ENCODE measurements around the gene FAM200B. TPM values are rescaled to one million over a fixed set of nuclear protein-coding genes. Genes with fewer than 3 reads are reported as not detected.

FAM200B gene
- total and polyA plus RNA-seq, 9 donors, result 40.7 to 69.2 (median 55.6) TPM

- Histone ChIP-seq H3K4me1 (ENCODE audit: insufficient read depth) (no peaks in the 10 kb centered on the region), H3K27ac (no peak overlapping the region), H3K4me3 (no peak overlapping the region), H3K9me3 (no peaks in the 10 kb centered on the region), H3K36me3 (no peaks in the 10 kb centered on the region), H3K27me3 (no peaks in the 10 kb centered on the region)
- intact Hi-C loops (cut with DNase I), result no loop called here
- TF ChIP-seq EP300 (IDR thresholded peaks at IDR 0.05) (no peak), POLR2A (IDR thresholded peaks at IDR 0.05) (no peak), CTCF (IDR thresholded peaks at IDR 0.05) (no peak)
- no peak for DNase-seq
- 92 to 94% (median 92%) methylated on average over 3 of the region's 3 CpGs for WGBS, 3 donors
These were observed 6.3 kb upstream of the FAM200B start for GRCh38 chr4:15675356-15675755.

GRCh38 chr4:15676039-15676438 is 5.6 kb upstream of the FAM200B start:
- TF ChIP-seq POLR2A (IDR thresholded peaks at IDR 0.05), result no peak
- TF ChIP-seq CTCF (IDR thresholded peaks at IDR 0.05), result no peak
- no peak for TF ChIP-seq EP300 (IDR thresholded peaks at IDR 0.05)
- Histone ChIP-seq H3K27ac (no peak overlapping the region), H3K4me1 (ENCODE audit: insufficient read depth) (no peaks in the 10 kb centered on the region), H3K36me3 (no peaks in the 10 kb centered on the region), H3K9me3 (no peaks in the 10 kb centered on the region), H3K27me3 (no peaks in the 10 kb centered on the region), H3K4me3 (no peak overlapping the region)
- no peak for DNase-seq
- 91 to 94% (median 94%) methylated on average over 1 of the region's 1 CpG for WGBS, 3 donors
- intact Hi-C loops (cut with DNase I), result no loop called here

GRCh38 chr4:15676899-15677298 is 4.7 kb upstream of the FAM200B start:
- H3K4me1 ChIP-seq (ENCODE audit: insufficient read depth), result peaks cover 2% of the 10 kb centered on the region
- no peak for DNase-seq
- H3K36me3 ChIP-seq, result no peaks in the 10 kb centered on the region
- H3K27me3 ChIP-seq, result no peaks in the 10 kb centered on the region
- no peak overlapping the region for H3K27ac ChIP-seq
- TF ChIP-seq CTCF (IDR thresholded peaks at IDR 0.05) (no peak), POLR2A (IDR thresholded peaks at IDR 0.05) (no peak), EP300 (IDR thresholded peaks at IDR 0.05) (no peak)
- intact Hi-C loops (cut with DNase I), result no loop called here
- no peaks in the 10 kb centered on the region for H3K9me3 ChIP-seq
- H3K4me3 ChIP-seq, result no peak overlapping the region
- 89 to 97% (median 95%) methylated on average over 6 of the region's 6 CpGs for WGBS, 3 donors

GRCh38 chr4:15677507-15677988 is 4.1 kb upstream of the FAM200B start:
- H3K27ac ChIP-seq, result no peak overlapping the region
- intact Hi-C loops (cut with DNase I), result no loop called here
- DNase-seq, result no peak
- no peaks in the 10 kb centered on the region for H3K27me3 ChIP-seq
- peaks cover 2% of the 10 kb centered on the region for H3K4me1 ChIP-seq (ENCODE audit: insufficient read depth)
- H3K9me3 ChIP-seq, result no peaks in the 10 kb centered on the region
- H3K36me3 ChIP-seq, result no peaks in the 10 kb centered on the region
- WGBS, 3 donors, result 91 to 97% (median 95%) methylated on average over 2 of the region's 2 CpGs
- TF ChIP-seq POLR2A (IDR thresholded peaks at IDR 0.05) (no peak), EP300 (IDR thresholded peaks at IDR 0.05) (no peak), CTCF (IDR thresholded peaks at IDR 0.05) (no peak)
- H3K4me3 ChIP-seq, result no peak overlapping the region

GRCh38 chr4:15681067-15681371 is 608 bp upstream of the FAM200B start:
- no peak for DNase-seq
- Histone ChIP-seq H3K9me3 (no peaks in the 10 kb centered on the region), H3K27me3 (no peaks in the 10 kb centered on the region), H3K4me3 (peak overlapping the region; percentile 56), H3K36me3 (no peaks in the 10 kb centered on the region), H3K4me1 (ENCODE audit: insufficient read depth) (peaks cover 2% of the 10 kb centered on the region), H3K27ac (no peak overlapping the region)
- TF ChIP-seq POLR2A (IDR thresholded peaks at IDR 0.05), result no peak
- no peak for TF ChIP-seq CTCF (IDR thresholded peaks at IDR 0.05)
- TF ChIP-seq EP300 (IDR thresholded peaks at IDR 0.05), result no peak
- intact Hi-C loops (cut with DNase I), result no loop called here
- 1% methylated on average over 14 of the region's 14 CpGs for WGBS, 3 donors
